Measurements from ENCODE around the gene R3HDM4. TPM values are rescaled to one million over a fixed set of nuclear protein-coding genes. Genes with fewer than 3 reads are reported as not detected.

Gene R3HDM4
- total RNA-seq, 1 donor from 2014 or later, result 20.0 TPM

GRCh38 chr19:948842-949496 lies 36.0 kb upstream of the R3HDM4 start:
- ATAC-seq, result no peak
- intact Hi-C loops (cut with micrococcal nuclease), result no loop called here
- DNase-seq, result no peak

GRCh38 chr19:947707-948539 lies 34.9 kb upstream of the R3HDM4 start:
- ATAC-seq, result peak; percentile 75
- peak; percentile 79 for DNase-seq
- intact Hi-C loops (cut with micrococcal nuclease), result no loop called here

- DNase-seq (no peak), ATAC-seq (no peak)
- intact Hi-C loops (cut with micrococcal nuclease), result no loop called here
Observed at GRCh38 chr19:947090-947706, 34.2 kb upstream of the R3HDM4 start.

- ATAC-seq (no peak), DNase-seq (no peak)
- intact Hi-C loops (cut with micrococcal nuclease), result no loop called here
Observed at GRCh38 chr19:945401-946252, 32.6 kb upstream of the R3HDM4 start.

GRCh38 chr19:944663-945241 lies 31.7 kb upstream of the R3HDM4 start:
- no peak for DNase-seq

GRCh38 chr19:944171-944567 lies 31.1 kb upstream of the R3HDM4 start:
- DNase-seq, result no peak
- intact Hi-C loops (cut with micrococcal nuclease), result no loop called here
- ATAC-seq, result no peak

More at GRCh38 chr19:944663-945241, 31.7 kb upstream of the R3HDM4 start:
- intact Hi-C loops (cut with micrococcal nuclease), result no loop called here
- no peak for ATAC-seq

- DNase-seq, result no peak
- intact Hi-C loops (cut with micrococcal nuclease), result no loop called here
- ATAC-seq, result no peak
Observed at GRCh38 chr19:943551-944170, 30.6 kb upstream of the R3HDM4 start.

GRCh38 chr19:942133-942645 lies 29.2 kb upstream of the R3HDM4 start:
- no peak for DNase-seq
- intact Hi-C loops (cut with micrococcal nuclease), result no loop called here
- no peak for ATAC-seq

GRCh38 chr19:941292-942132 lies 28.5 kb upstream of the R3HDM4 start:
- no peak for ATAC-seq
- no peak for DNase-seq
- intact Hi-C loops (cut with micrococcal nuclease), result no loop called here

GRCh38 chr19:940591-941291 lies 27.7 kb upstream of the R3HDM4 start:
- intact Hi-C loops (cut with micrococcal nuclease), result no loop called here
- DNase-seq (peak; percentile 86), ATAC-seq (peak; percentile 84)

- intact Hi-C loops (cut with micrococcal nuclease), result no loop called here
- ATAC-seq (no peak), DNase-seq (no peak)
Observed at GRCh38 chr19:939922-940321, 26.9 kb upstream of the R3HDM4 start.

GRCh38 chr19:939439-939838 lies 26.4 kb upstream of the R3HDM4 start:
- DNase-seq (no peak), ATAC-seq (no peak)
- intact Hi-C loops (cut with micrococcal nuclease), result no loop called here

- intact Hi-C loops (cut with micrococcal nuclease), result no loop called here
- DNase-seq (no peak), ATAC-seq (no peak)
Observed at GRCh38 chr19:938233-938923, 25.4 kb upstream of the R3HDM4 start.

- DNase-seq, result no peak
- intact Hi-C loops (cut with micrococcal nuclease), result no loop called here
- no peak for ATAC-seq
Observed at GRCh38 chr19:937259-937694, 24.3 kb upstream of the R3HDM4 start.

- intact Hi-C loops (cut with micrococcal nuclease), result no loop called here
- ATAC-seq, result no peak
- no peak for DNase-seq
Observed at GRCh38 chr19:936175-936546, 23.1 kb upstream of the R3HDM4 start.

- ATAC-seq, result peak; percentile 92
- DNase-seq, result peak; percentile 93
- intact Hi-C loops (cut with micrococcal nuclease), result no loop called here
Observed at GRCh38 chr19:934865-935479, 22.0 kb upstream of the R3HDM4 start.

All from left ventricle myocardium superior (tissue), 1 donor.